Type B pancreatic cell (in vitro differentiated cells): ENCODE data around the gene SPRED2. TPM values are rescaled to one million over a fixed set of nuclear protein-coding genes. Genes with fewer than 3 reads are reported as not detected.

ENCODE experiments used
- DNase-seq: peaks from one replicate; pipeline ENCODE4 v3.0.0; 2021; ENCODE audit warnings: mixed read lengths; ENCODE audit not compliant: unreplicated experiment; ENCODE audit errors: extremely low spot score
- H3K27ac Mint-ChIP-seq: 2 replicates; pipeline ENCODE4 v1.8.0; 2021; ENCODE audit warnings: mild to moderate bottlenecking, mixed read lengths
- H3K27me3 Mint-ChIP-seq: 2 replicates; pipeline ENCODE4 v1.8.0; 2021; ENCODE audit warnings: mixed read lengths
- H3K36me3 Mint-ChIP-seq: 2 replicates; pipeline ENCODE4 v1.8.0; 2021; ENCODE audit warnings: mixed read lengths
- H3K4me1 Mint-ChIP-seq: one replicate; pipeline ENCODE4 v1.8.0; 2021; ENCODE audit warnings: mixed read lengths; ENCODE audit not compliant: unreplicated experiment
- H3K4me3 Mint-ChIP-seq: 2 replicates; pipeline ENCODE4 v1.8.0; 2021; ENCODE audit warnings: mild to moderate bottlenecking, mixed read lengths
- H3K9me3 Mint-ChIP-seq: 2 replicates; pipeline ENCODE4 v1.8.0; 2021; ENCODE audit warnings: mixed read lengths
- total RNA-seq: library from RNA; stranded (reverse); gene quantifications from 2 replicates; pipeline ENCODE4 v1.2.1, GENCODE V29; 2021; ENCODE audit warnings: low replicate concordance
- TF ChIP-seq, protein P1 (sequence below): fragments of 200-600 bp; sonication (generic); conservative IDR thresholded peaks from 2 replicates; pipeline ENCODE4 v1.5.0; 2021; ENCODE audit warnings: antibody characterized with exemption, mild to moderate bottlenecking

The SPRED2 gene
- total RNA-seq, 1 donor from 2014 or later: 38.9 TPM

GRCh38 chr2:65373365-65373918 is 59.0 kb downstream of the SPRED2 start:
- no peaks in the 10 kb centered on the region for H3K27me3 Mint-ChIP-seq
- H3K4me3 Mint-ChIP-seq: no peak overlapping the region
- peaks cover 5% of the 10 kb centered on the region for H3K36me3 Mint-ChIP-seq
- TF ChIP-seq, protein P1, sequence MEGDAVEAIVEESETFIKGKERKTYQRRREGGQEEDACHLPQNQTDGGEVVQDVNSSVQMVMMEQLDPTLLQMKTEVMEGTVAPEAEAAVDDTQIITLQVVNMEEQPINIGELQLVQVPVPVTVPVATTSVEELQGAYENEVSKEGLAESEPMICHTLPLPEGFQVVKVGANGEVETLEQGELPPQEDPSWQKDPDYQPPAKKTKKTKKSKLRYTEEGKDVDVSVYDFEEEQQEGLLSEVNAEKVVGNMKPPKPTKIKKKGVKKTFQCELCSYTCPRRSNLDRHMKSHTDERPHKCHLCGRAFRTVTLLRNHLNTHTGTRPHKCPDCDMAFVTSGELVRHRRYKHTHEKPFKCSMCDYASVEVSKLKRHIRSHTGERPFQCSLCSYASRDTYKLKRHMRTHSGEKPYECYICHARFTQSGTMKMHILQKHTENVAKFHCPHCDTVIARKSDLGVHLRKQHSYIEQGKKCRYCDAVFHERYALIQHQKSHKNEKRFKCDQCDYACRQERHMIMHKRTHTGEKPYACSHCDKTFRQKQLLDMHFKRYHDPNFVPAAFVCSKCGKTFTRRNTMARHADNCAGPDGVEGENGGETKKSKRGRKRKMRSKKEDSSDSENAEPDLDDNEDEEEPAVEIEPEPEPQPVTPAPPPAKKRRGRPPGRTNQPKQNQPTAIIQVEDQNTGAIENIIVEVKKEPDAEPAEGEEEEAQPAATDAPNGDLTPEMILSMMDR: no peak
- H3K27ac Mint-ChIP-seq: no peak overlapping the region
- DNase-seq: no peak
- H3K9me3 Mint-ChIP-seq: no peaks in the 10 kb centered on the region
- peaks cover 57% of the 10 kb centered on the region for H3K4me1 Mint-ChIP-seq

GRCh38 chr2:65372619-65373018 is 59.8 kb downstream of the SPRED2 start:
- TF ChIP-seq, protein P1: no peak
- Mint-ChIP-seq H3K36me3 (peaks cover 5% of the 10 kb centered on the region), H3K9me3 (no peaks in the 10 kb centered on the region), H3K4me3 (no peak overlapping the region), H3K4me1 (peaks cover 51% of the 10 kb centered on the region), H3K27ac (no peak overlapping the region), H3K27me3 (no peaks in the 10 kb centered on the region)
- no peak for DNase-seq

GRCh38 chr2:65371074-65371434 is 61.3 kb downstream of the SPRED2 start:
- Mint-ChIP-seq H3K4me3 (peak overlapping the region; percentile 5), H3K9me3 (no peaks in the 10 kb centered on the region)

DNA sequence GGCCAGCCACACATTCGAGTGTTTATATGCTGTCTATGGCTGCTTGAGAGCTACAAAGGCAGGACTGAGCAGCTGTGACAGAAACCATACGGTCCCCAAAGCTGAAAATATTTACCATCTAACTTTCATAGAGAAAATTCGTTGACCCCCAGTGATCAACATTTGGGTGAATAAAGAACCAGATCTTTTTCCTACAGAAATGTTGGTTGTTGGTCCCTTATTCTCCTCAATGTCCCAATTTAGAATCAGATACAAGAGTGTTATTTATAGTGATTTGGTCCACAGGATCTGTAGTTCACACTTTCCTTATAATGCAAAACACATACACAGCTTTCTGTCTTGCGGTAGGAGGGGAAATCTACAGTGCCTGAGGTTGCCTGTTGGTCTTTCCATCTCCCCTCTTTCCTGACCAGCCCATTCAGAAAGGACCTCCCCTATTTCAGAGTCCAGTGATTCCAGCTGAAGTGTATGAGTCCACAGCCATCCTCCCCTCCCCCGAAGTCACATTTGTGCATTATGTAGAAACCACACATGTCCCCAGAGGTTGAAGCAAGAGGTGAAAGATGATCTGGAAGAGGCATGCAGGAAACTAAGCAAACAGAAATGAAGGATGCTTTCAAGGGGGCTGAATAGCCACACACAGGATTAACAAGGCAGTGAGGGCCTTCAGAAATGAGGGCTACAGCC is 61.9 kb downstream of the SPRED2 start:
- peaks cover 56% of the 10 kb centered on the region for H3K4me1 Mint-ChIP-seq
- no peaks in the 10 kb centered on the region for H3K27me3 Mint-ChIP-seq
- no peak for DNase-seq
- TF ChIP-seq, protein P1: no peak
- peak overlapping the region; percentile 6 for H3K4me3 Mint-ChIP-seq
- no peaks in the 10 kb centered on the region for H3K9me3 Mint-ChIP-seq
- peak overlapping the region; percentile 1 for H3K27ac Mint-ChIP-seq
- peaks cover 5% of the 10 kb centered on the region for H3K36me3 Mint-ChIP-seq

More at GRCh38 chr2:65371074-65371434, 61.3 kb downstream of the SPRED2 start:
- no peak for DNase-seq
- Mint-ChIP-seq H3K4me1 (peaks cover 55% of the 10 kb centered on the region), H3K27me3 (no peaks in the 10 kb centered on the region), H3K36me3 (peaks cover 5% of the 10 kb centered on the region), H3K27ac (no peak overlapping the region)
- TF ChIP-seq, protein P1: no peak

GRCh38 chr2:65369980-65370379 is 62.4 kb downstream of the SPRED2 start:
- Mint-ChIP-seq H3K27ac (no peak overlapping the region), H3K9me3 (no peaks in the 10 kb centered on the region), H3K36me3 (peaks cover 5% of the 10 kb centered on the region), H3K27me3 (no peaks in the 10 kb centered on the region), H3K4me1 (peaks cover 56% of the 10 kb centered on the region), H3K4me3 (no peak overlapping the region)
- TF ChIP-seq, protein P1: no peak
- no peak for DNase-seq
